ENCODE results near the gene OXCT2.

The OXCT2 gene

GRCh38 chr1:39727932-39728317 is 43.2 kb downstream of the OXCT2 start:
- Histone ChIP-seq H3K27me3 (ENCODE audit: insufficient read depth, poor library complexity, severe bottlenecking) (peaks cover 58% of the 10 kb centered on the region), H3K4me3 (replicated peaks; ENCODE audit: insufficient read depth, low read length) (no peak overlapping the region), H3K27ac (replicated peaks) (no peak overlapping the region)
- no peak for DNase-seq (ENCODE audit: low read depth in 1 of 2, low spot score in 1 of 2)
- TF ChIP-seq GABPA (IDR thresholded peaks at IDR 0.05; ENCODE audit: low read depth): no peak
- no peak for TF ChIP-seq POLR2AphosphoS5 (IDR thresholded peaks at IDR 0.05; ENCODE audit: low read depth)
- TF ChIP-seq, protein P1, sequence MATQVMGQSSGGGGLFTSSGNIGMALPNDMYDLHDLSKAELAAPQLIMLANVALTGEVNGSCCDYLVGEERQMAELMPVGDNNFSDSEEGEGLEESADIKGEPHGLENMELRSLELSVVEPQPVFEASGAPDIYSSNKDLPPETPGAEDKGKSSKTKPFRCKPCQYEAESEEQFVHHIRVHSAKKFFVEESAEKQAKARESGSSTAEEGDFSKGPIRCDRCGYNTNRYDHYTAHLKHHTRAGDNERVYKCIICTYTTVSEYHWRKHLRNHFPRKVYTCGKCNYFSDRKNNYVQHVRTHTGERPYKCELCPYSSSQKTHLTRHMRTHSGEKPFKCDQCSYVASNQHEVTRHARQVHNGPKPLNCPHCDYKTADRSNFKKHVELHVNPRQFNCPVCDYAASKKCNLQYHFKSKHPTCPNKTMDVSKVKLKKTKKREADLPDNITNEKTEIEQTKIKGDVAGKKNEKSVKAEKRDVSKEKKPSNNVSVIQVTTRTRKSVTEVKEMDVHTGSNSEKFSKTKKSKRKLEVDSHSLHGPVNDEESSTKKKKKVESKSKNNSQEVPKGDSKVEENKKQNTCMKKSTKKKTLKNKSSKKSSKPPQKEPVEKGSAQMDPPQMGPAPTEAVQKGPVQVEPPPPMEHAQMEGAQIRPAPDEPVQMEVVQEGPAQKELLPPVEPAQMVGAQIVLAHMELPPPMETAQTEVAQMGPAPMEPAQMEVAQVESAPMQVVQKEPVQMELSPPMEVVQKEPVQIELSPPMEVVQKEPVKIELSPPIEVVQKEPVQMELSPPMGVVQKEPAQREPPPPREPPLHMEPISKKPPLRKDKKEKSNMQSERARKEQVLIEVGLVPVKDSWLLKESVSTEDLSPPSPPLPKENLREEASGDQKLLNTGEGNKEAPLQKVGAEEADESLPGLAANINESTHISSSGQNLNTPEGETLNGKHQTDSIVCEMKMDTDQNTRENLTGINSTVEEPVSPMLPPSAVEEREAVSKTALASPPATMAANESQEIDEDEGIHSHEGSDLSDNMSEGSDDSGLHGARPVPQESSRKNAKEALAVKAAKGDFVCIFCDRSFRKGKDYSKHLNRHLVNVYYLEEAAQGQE (IDR thresholded peaks at IDR 0.05; ENCODE audit: insufficient replicate concordance, low read depth): no peak
- TF ChIP-seq, protein P2, sequence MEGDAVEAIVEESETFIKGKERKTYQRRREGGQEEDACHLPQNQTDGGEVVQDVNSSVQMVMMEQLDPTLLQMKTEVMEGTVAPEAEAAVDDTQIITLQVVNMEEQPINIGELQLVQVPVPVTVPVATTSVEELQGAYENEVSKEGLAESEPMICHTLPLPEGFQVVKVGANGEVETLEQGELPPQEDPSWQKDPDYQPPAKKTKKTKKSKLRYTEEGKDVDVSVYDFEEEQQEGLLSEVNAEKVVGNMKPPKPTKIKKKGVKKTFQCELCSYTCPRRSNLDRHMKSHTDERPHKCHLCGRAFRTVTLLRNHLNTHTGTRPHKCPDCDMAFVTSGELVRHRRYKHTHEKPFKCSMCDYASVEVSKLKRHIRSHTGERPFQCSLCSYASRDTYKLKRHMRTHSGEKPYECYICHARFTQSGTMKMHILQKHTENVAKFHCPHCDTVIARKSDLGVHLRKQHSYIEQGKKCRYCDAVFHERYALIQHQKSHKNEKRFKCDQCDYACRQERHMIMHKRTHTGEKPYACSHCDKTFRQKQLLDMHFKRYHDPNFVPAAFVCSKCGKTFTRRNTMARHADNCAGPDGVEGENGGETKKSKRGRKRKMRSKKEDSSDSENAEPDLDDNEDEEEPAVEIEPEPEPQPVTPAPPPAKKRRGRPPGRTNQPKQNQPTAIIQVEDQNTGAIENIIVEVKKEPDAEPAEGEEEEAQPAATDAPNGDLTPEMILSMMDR (IDR thresholded peaks at IDR 0.05; ENCODE audit: insufficient read depth, low read length): no peak
- no peak for TF ChIP-seq SPI1 (IDR thresholded peaks at IDR 0.05; ENCODE audit: borderline replicate concordance, low read depth)

DNA sequence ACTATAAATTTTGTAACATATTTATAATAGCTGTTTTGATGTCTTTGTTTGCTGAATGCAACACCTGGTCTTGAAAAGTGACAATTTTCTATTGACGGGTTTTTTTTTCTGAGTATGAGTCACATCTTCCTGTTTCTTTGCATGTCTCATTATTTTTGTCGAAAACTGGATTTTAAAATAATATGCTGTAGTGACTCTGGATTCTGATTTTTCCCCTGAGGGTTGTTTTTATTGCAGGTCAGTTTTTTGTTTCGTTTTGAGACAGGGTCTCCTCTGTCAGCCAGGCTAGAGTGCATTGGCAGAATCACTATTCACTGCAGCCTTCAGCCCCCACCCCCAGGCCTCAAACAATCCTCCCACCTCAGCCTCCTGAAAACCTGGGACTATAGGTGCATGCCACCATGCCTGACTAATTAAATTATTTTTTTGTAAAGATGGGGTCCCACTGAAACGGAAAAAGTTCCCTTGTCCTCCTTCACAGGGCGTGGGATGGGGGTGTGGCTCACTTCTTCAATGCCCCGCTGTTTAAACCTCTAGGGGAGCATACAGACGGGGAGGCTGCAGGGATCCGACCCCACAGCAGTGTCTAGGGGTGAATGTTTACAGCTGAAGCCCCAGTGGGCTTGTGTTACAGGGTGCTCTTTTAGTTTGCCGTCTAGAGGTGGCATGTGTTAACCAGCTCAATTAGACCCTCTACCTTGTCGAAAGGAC is 43.8 kb downstream of the OXCT2 start:
- Histone ChIP-seq H3K27me3 (ENCODE audit: insufficient read depth, poor library complexity, severe bottlenecking) (peaks cover 58% of the 10 kb centered on the region), H3K4me3 (replicated peaks; ENCODE audit: insufficient read depth, low read length) (no peak overlapping the region), H3K27ac (replicated peaks) (no peak overlapping the region)
- TF ChIP-seq SPI1 (IDR thresholded peaks at IDR 0.05; ENCODE audit: borderline replicate concordance, low read depth) (no peak), GABPA (IDR thresholded peaks at IDR 0.05; ENCODE audit: low read depth) (no peak), POLR2AphosphoS5 (IDR thresholded peaks at IDR 0.05; ENCODE audit: low read depth) (no peak)
- TF ChIP-seq, protein P1 (IDR thresholded peaks at IDR 0.05; ENCODE audit: insufficient replicate concordance, low read depth): no peak
- TF ChIP-seq, protein P2 (IDR thresholded peaks at IDR 0.05; ENCODE audit: insufficient read depth, low read length): no peak
- DNase-seq (ENCODE audit: low read depth in 1 of 2, low spot score in 1 of 2): no peak

- TF ChIP-seq GABPA (IDR thresholded peaks at IDR 0.05; ENCODE audit: low read depth) (no peak), POLR2AphosphoS5 (IDR thresholded peaks at IDR 0.05; ENCODE audit: low read depth) (no peak), SPI1 (IDR thresholded peaks at IDR 0.05; ENCODE audit: borderline replicate concordance, low read depth) (no peak)
- Histone ChIP-seq H3K27me3 (ENCODE audit: insufficient read depth, poor library complexity, severe bottlenecking) (peaks cover 56% of the 10 kb centered on the region), H3K27ac (replicated peaks) (no peak overlapping the region), H3K4me3 (replicated peaks; ENCODE audit: insufficient read depth, low read length) (no peak overlapping the region)
- no peak for DNase-seq (ENCODE audit: low read depth in 1 of 2, low spot score in 1 of 2)
Measured at GRCh38 chr1:39726600-39726999, 44.5 kb downstream of the OXCT2 start.

DNA sequence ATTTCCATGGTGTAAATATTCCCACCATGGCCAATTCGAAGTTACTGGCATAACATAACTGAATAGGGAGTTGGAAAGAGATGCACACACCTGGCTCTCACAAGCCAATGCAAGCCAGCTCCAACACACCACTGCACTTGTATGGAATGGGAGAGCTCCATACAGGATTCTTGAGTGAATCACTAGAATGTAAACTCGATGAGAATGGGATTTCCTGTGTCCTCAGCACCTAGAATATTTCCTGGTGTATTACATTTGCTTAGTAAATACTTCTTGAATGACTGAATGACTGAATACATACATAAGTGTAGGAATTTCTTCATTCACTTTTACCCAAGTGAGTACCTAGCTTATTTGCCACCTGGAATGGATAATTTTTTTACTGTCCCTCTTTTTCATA is 48.7 kb downstream of the OXCT2 start:
- Histone ChIP-seq H3K4me3 (replicated peaks; ENCODE audit: insufficient read depth, low read length) (no peak overlapping the region), H3K27me3 (ENCODE audit: insufficient read depth, poor library complexity, severe bottlenecking) (peaks cover 41% of the 10 kb centered on the region)

More for the DNA sequence above, 48.7 kb downstream of the OXCT2 start:
- TF ChIP-seq SPI1 (IDR thresholded peaks at IDR 0.05; ENCODE audit: borderline replicate concordance, low read depth) (no peak), POLR2AphosphoS5 (IDR thresholded peaks at IDR 0.05; ENCODE audit: low read depth) (no peak), GABPA (IDR thresholded peaks at IDR 0.05; ENCODE audit: low read depth) (no peak)
- TF ChIP-seq, protein P2 (IDR thresholded peaks at IDR 0.05; ENCODE audit: insufficient read depth, low read length): no peak
- TF ChIP-seq, protein P1 (IDR thresholded peaks at IDR 0.05; ENCODE audit: insufficient replicate concordance, low read depth): no peak
- no peak for DNase-seq (ENCODE audit: low read depth in 1 of 2, low spot score in 1 of 2)
- H3K27ac ChIP-seq (replicated peaks): no peak overlapping the region

Measured in HL-60 (cell line).